Measurements from ENCODE around the gene CLDN7.
"Not testable (repeated sequence)": the region's sequence is repeated elsewhere in the genome, so short reads cannot be mapped to it uniquely, and the experiment has no call there.

Gene CLDN7

DNA sequence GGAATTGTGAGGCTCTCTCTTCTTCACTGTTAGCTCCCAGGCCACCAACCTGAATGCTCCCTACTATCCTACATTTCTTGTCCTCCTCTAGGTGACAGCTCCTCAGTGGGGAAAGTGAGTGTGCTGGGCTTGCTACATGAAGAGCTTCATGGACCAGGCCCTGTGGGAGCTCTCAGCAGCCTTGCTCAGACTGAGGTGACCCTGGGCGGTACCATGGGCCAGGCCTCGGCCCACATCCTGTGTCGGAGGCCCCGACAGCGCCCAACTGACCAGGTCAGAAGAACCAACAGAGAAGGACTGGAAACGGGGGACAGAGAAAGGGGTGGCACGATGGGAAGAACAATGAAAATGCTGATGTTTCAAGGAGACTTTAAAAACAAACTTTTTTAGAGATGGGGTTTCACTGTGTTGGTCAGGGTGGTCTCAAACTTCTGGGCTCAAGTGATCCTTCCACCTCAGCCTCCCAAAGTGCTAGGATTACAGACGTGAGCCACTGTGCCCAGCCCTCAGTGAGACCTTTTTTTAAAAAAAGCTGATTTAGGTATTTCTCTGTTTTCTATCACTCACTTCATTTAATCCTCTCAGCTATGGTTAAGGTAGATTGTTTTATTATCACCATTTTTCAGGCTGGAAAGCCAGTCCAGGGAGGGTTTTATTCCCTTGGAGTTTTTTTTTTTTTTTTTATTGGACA is 5.4 kb downstream of the CLDN7 start:
- DNase-seq (ENCODE audit: low read depth in 2 of 2, low spot score in 1 of 2) = no peak

DNA sequence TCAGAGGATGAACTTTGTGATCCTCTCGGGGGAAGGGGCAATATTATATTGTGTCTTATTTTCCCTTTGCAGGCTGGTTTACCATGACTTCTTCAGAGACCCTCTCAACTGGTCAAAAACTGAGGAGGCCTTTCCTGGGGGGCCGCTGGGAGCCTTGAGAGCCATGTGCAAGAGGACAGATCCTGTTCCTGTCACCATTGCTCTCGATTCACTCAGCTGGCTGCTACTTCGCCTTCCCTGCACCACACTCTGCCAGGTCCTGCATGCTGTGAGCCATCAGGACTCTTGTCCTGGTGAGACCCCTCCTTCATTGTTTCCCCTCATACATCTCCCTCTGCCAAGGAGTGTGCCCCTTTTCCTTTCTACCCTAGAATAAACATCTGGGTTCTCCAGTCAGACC is 7.8 kb downstream of the CLDN7 start:
- no peak for DNase-seq (ENCODE audit: low read depth in 2 of 2, low spot score in 1 of 2)

DNA sequence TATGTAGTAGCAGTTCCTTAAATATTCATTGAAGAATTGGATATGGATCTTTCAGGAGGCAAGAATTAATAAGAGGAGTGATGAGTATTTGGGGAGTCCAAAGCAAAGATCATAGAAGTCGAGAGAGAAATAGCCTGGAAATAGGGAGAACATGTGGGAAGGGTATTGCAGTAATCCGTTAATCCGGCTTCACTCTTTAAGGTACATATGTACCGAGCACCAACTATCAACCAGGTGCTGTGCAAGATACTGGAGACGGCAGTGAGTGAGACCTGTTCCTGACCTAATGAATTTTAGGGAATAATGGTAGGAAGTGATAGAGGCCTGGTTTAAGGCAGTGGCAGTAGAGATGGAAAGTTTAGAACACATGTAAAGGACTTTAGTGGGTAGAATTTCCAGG is 9.2 kb downstream of the CLDN7 start:
- no peak for DNase-seq (ENCODE audit: low read depth in 2 of 2, low spot score in 1 of 2)

DNA sequence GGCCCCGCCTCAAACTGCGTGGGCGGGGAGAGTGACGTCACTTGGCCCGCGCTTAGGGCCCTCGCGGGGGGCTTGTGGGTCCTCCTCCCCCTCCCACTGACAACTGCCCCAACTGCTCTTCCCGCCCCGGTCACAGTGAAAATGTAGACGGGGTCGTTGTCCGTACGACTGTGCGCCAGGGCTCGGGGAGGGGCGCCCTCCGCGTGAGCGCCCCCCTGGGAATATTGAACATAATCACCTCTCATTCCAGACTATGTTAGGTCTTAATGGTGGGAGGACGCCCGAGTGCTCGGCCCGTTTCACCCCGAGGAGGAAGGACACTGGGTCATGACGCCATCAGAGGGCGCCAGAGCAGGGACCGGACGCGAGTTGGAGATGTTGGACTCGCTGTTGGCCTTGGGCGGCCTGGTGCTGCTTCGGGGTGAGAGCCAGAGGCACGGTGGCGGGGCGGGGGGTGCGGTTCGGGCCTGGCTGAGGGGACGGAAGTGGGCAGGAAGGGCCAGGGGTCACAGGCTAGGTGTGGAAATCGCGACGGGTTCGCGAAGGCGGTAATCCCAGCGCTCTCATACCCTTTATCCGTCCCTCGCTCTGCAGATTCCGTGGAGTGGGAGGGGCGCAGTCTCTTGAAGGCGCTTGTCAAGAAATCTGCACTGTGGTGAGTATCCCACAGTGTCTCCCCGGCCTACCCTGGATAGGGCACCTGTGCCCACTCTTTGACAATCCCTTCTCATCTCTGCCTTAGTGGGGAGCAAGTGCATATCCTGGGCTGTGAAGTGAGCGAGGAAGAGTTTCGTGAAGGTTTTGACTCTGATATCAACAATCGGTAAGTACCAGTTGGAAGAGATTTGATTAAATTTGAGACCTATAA is 9.9 kb downstream of the CLDN7 start, which contains the start of gene ELP5:
Gene ELP5 (plus strand): TSS at position 40 of the 868 bp plus-strand sequence. CDS start 336 bp downstream, at position 376.
- DNase-seq (ENCODE audit: low read depth in 2 of 2, low spot score in 1 of 2) = peak; percentile 72 to 73

DNA sequence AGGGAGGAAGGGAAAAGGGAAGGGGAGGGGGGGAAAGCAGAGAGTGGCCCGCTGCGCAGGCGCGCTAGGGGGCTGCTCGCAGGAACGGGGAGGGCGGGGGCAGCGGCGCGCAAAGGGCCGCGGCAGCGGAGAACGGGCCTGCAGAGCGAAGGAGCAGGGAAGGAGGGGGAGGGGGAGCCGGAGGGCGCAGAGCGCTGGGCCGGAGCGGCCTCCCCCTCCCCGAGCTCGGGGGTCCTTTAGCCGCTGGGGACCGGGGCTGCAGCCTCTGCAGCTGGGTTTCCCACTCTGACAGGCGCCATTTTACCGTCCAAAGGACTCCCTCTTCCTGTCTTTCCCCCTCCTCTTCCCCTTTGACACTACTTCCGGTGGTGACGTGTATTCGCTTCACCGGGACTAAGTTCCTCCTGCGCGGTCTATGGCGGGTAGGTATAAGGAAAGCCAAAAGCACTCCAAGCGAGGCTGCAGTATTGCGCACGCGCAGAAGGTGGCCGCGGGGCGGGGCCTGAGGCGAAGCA is 10.6 kb downstream of the CLDN7 start, which contains the start of gene CTDNEP1:
Gene CTDNEP1 (minus strand): TSS at position 74 of the 515 bp plus-strand sequence. CDS start 438 bp downstream, outside the sequence.
- peak; percentile 98 to 99 for DNase-seq (ENCODE audit: low read depth in 2 of 2, low spot score in 1 of 2)

DNA sequence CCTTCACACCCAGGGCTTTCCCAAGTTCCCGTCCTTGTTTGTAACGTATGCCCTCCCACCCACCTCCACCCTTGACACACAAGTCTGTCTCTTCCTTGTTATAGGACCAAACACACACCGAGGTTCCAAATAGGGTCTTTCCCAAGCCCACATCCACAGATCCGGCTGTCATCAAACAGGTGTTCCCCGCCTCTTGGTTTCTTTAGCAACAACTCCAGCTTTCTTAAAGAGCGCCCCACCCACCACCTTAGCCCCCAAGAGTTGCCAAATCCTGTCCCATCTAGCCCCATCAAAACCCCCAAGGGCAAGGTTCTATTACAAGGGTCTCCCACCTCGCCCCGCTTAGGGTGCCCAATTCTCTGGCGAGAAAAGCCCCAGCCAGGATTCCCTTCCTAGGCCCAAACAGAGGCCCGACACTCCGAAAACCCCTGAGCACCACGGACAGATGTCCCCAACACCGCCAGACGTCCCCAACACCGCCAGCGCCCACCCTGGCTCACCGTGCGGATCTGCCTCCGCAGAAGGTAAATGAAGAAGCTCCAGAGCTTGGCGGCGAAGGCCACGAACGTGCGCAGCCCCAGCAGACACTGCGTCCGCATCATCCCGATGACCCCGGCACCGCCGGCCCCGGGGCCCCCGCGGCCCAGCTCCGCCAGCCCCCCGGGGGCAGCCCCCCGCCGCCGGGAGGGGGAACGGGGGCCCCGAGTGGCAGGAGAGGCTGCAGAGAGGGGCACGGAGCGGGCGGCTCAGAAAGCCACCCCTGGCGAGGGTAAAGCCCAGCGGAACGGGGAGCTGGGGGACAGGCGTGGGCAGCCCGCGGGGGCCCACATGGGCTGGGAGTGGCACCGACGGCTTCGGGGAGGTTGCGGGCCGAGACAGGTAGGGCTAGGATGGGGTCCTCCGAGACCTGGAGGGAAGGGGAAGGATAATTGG is 11.3 kb downstream of the CLDN7 start:
- no peak for DNase-seq (ENCODE audit: low read depth in 2 of 2, low spot score in 1 of 2)

DNA sequence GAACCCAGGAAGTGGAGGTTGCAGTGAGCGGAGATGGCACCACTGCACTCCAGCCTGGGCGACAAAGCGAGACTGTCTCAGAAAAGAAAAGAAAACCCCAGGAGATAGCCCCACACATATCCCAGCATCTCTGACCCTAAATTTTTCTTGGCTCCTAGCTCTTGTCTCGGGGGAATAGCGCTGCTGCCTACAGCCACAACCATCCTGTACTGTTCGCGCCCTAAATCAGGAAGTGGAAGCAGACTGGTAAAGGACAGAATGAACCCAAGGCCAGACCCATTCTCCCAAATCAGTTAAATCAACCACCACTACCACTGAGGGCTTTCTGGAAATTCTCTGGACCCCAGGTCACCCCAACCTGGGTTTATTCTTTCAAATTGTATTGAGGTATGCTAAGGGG is 12.4 kb downstream of the CLDN7 start:
- no peak for DNase-seq (ENCODE audit: low read depth in 2 of 2, low spot score in 1 of 2)

DNA sequence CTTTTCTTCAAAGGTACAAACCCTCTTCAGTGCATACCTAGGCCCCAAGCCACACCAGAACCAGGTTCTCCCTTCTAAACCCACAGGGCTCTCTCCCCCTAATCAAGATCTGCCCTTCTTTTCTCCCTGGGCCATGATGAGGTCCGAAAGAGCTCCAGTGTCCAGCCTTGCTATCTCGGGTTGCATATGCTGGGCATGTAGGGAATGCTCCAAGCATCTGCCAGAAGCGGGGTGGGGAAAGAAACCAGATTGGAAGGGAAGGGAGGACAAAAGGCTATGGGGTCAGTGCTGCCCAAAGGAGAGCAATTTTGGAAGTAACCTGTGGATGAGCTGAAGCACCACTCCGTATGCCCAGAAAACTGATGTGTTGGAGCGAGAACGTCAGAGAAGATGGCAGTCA is 13.1 kb downstream of the CLDN7 start:
- DNase-seq (ENCODE audit: low read depth in 2 of 2, low spot score in 1 of 2) = no peak

DNA sequence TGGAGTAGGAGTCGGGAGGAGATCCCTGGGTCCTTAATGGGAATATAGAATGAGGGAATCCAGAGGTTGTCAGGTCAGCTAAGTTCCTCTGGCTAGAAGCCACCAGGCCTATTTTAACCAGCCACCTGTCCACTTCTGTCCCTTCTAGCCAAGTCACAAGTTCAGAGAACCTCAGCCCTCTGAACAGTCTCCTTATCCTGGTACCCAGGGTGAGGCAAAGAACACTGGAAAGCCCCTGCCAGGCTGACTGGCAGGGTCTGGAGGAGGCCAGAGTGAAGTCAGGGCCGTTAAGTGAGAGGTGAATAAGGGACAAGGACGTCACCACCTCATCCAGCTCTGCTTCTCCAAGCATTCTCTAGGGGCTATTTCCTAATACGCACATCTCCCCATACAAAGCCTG is 13.5 kb downstream of the CLDN7 start:
- no peak for DNase-seq (ENCODE audit: low read depth in 2 of 2, low spot score in 1 of 2)

DNA sequence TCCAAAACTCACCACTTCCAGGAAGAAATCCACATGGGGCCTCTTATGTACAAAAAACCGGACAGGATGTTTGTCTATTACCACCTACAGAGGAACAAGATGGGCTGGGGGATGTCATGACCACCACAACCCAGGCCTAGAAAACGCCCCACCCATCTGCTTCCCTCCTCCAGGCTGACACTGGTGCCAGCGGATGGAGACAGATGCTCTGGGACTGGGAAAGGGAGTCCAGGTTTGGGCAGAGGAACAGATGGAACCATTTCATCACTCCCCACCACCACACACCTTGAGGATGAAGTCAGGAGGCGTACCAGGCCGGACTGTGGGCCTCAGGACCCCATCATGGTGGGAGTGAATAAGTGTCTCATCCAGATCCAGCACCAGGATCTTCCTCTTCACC is 15.5 kb downstream of the CLDN7 start:
- DNase-seq (ENCODE audit: low read depth in 2 of 2, low spot score in 1 of 2) = no peak

DNA sequence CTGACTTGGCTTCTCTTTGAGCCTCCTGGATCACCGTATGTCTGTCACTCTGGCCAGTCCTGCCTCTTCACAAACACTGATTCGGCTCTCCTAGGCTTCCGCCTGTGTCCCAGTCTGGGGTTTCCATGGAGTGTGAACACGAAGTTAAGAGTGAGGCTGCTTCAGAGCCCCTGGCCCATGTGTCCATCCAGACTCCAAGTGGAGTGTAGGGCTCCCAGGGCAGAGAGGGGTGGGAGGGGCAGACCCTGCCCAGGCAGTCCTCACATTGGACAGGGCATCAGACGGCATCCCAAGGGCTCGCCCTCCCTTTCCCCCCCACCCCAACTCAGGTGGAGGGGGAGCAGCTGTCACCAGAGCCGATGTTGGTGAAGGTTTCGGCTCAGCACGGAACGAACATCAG is 18.4 kb downstream of the CLDN7 start:
- DNase-seq (ENCODE audit: low read depth in 2 of 2, low spot score in 1 of 2) = not testable (repeated sequence)

DNA sequence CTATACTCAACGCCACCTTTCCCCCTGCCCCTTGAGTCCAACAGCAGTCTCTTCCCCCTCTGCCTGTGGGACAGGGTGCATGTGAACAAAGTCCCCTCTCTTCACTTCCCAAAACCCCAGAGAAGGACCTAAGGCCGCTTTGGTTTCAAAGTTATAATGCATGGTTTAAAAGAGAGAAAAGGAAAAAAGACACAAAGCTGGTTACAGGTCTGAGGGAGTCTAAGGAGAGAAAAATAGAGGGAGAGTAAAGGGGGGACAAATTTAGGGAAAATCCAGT is 18.9 kb downstream of the CLDN7 start:
- DNase-seq (ENCODE audit: low read depth in 2 of 2, low spot score in 1 of 2) = no peak

DNA sequence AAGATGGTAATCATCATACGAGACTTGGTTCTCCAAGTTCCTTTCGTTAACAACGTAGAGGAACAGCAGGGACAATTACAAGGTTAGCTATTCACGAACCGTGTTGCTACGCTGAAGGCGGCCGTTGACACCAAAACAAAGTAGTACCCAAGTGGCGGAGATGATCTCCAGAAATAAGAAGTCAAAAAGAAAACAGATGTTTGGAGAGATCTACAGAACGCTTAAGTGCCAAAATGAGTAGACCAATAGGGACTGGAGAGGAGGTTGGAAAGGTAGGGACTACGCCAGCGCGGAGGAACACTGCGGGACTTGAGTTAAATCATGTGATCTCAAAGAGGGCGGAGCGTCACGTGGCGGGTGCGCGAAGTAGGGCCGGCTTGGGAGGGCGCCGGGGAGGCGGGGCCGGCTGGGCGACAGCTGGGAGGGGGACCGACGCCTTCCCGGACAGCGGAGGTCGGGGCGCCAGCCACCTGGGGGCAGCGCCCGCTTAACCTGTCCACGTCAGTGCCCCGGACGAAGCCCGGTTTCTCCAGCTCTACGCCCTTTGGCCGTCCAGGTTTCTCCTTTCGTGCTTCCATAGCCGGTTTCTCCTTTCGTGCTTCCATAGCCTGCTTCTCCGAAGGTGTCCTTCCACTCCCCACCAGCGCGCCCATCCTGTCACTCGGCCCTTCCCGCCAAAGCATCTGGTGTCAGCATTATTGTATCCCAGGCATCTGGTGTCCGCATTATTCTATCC is 19.4 kb downstream of the CLDN7 start:
- DNase-seq (ENCODE audit: low read depth in 2 of 2, low spot score in 1 of 2) = peak; percentile 87 to 90

DNA sequence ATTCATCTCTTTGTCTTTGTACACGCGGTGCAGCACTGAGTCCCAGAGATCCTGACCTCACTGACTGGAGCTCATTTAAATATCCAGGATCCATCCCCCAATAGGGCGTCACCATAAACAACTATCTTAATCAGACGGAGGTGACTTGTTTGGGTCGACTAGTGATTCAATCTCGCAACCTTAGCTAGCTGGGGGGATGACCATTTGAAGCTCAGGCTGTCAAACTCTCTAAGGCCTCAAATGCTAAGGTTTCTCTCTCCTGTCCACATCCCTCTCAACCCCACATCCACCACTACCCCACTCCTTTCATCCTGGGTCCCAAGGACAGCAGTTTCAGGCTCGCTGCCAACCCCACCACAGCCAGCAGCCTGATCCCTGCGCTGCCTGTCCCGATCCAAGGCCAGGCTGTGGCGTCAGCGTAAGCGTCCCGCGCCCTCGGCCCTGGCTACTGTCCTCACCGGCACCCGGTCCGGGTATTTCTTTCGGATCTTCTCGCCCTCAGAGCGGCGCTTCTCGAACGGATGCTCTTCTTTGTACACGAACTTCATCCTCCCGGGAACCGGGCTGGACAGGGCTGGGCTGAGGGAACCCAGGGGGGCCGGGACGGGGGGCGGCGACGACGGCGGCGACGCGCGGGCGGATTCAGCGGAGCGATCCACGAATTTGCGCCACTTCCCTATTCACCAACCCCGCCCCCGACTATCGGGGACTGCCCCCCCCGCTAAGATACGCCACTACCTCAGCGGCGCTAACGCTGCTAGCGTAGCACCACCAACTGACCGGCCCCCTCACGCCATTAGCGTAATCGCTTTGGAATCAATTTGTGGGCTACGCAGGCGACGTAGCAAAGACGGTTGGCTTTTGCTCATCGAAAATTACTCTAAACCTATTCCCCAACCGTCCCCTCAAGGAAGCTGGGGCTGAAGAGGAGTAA is 20.2 kb downstream of the CLDN7 start, which contains the start of gene GABARAP:
Gene GABARAP (minus strand): TSS at position 667 of the 934 bp plus-strand sequence. CDS start 119 bp downstream, at position 548.
- peak; percentile 91 for DNase-seq (ENCODE audit: low read depth in 2 of 2, low spot score in 1 of 2)

DNA sequence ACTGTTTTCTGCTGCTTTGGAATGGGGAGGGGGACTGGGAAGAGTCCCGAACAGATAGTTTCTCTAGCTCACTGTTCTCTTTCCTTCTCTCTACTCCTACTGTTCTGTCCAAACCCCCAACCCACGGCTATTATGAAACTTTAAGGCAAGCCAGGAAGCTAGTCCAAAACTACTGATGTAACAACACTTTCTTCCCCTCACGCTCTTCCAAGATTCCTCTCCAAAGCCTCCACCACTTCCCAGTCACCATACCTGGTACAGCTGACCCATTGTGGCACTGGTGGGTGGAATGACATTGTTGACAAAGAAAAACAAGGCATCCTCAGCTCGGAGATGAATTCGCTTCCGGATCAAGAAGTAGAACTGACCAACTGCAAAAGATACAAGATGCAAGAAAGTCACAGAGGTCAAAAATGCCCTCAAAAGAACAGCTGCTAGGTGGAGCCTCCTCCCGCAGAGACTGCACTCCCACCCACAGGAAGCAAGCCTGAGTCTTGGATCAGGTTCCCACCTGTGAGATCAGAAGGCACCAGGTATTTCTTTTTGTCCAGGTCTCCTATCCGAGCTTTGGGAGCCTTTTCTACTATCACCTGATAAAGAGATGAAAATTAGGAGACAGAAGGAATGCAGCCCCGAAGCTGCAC is 21.1 kb downstream of the CLDN7 start:
- DNase-seq (ENCODE audit: low read depth in 2 of 2, low spot score in 1 of 2) = no peak

DNA sequence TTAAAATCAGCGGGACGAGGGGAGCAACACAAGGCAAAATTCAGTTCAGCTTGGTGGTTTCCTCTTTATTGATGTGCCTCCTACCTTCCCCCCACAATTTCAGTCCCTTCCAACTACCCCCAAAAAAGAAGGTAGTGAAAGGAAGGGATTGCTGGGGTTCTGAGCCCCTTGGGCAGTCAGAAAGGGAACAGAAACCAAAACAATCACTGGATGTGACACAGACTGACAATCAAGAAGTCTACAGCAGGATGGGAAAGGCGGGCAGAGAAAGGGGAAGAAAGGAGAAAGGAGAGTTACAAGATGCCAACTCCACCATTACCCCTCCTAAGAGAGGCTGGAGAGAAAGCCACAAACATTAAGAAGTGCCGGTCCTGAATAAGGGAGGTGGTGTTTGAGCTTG is 21.9 kb downstream of the CLDN7 start:
- no peak for DNase-seq (ENCODE audit: low read depth in 2 of 2, low spot score in 1 of 2)

DNA sequence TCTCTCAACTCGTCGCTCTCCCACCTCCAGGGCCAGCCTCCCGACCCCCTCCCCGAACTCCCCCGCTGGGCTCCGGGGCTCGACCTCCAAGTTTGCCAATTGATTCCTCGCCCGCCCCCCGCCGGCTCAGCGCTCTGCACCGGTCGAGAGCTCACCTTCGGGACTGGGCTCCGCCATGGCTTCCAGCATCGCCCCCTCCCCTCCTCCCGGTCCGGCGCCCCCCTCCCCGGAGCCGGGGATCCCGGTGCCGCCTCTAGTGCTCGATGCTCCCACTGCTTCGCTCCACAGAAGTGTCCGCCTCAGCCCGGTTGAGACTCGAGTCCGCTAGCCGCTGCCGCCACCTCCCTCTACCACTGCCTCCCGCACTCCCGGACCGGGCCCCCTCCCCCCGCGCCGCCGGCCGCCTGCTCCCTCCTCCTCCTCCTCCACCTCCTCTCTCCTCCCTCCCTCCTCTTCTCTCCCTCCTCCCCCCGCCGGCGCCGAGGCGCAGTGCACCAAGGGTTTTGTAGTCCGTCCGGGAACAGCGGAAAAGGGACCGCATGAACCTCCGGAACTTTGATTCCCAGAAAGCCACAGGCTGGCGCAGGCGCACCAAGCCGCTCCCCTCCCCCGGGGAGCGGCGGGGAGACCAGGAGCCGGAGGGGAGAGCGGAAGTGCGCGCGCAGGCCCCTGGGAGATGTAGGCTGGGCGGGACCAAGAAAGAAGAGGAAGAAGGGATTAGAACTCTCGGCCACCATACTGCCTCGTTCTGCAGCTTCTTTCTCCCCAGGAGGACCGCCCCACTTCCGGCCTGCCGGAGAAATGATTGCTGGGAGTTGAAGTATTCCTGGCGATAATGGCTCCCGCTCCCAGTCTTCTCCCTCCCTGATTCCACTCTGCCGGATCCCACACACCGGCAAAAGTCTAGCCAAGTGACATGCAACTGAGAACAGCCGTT is 22.9 kb downstream of the CLDN7 start, which contains the start of gene PHF23:
Gene PHF23 (minus strand): TSS at position 367 of the 937 bp plus-strand sequence. CDS start 178 bp downstream, at position 189.
- DNase-seq (ENCODE audit: low read depth in 2 of 2, low spot score in 1 of 2) = peak; percentile 93 to 96
